Psoas muscle (tissue), 8 donors: ENCODE data around the gene F10. TPM values are rescaled to one million over a fixed set of nuclear protein-coding genes. Genes with fewer than 3 reads are reported as not detected.
A peak's percentile ranks its signal among the peaks of the same experiment; 100 is the strongest.

Experiments used
- ATAC-seq, 4 donors: fragments of 200-7000 bp; cut with Tn5 transposase; one replicate each; pipeline ENCODE4 v1.9.1; 2020; ENCODE audit warnings: moderate library complexity in 3 of 4, mild to moderate bottlenecking in 2 of 4
- DNase-seq, 2 donors: peaks; one replicate each; pipeline ENCODE4 v3.0.0-alpha.2; 2020
- H3K27ac ChIP-seq: fragments of 200-600 bp; one replicate; pipeline ENCODE4 v1.8.0; 2022
- H3K27me3 ChIP-seq, 3 donors: fragments of 200-600 bp in 1 of 3; one replicate each; pipeline versions ENCODE4 v1.6.1 to v1.8.0; 2013 to 2022; ENCODE audit warnings: low read length in 2 of 3, mild to moderate bottlenecking in 2 of 3, moderate library complexity in 1 of 3; ENCODE audit not compliant: insufficient read depth in 3 of 3
- H3K36me3 ChIP-seq, 2 donors: fragments of 200-600 bp in 1 of 2; one replicate each; pipeline versions ENCODE4 v1.6.1 to v1.8.0; 2013 to 2022; ENCODE audit warnings: low read depth in 1 of 2, mild to moderate bottlenecking in 1 of 2, moderate library complexity in 1 of 2; ENCODE audit not compliant: insufficient read depth in 1 of 2
- H3K4me1 ChIP-seq: fragments of 200-600 bp; one replicate; pipeline ENCODE4 v1.8.0; 2022
- H3K4me3 ChIP-seq: fragments of 200-600 bp; one replicate; pipeline ENCODE4 v1.8.0; 2022; ENCODE audit warnings: mild to moderate bottlenecking
- H3K9me3 ChIP-seq: fragments of 200-600 bp; one replicate; pipeline ENCODE4 v1.8.0; 2022
- CTCF ChIP-seq: fragments of 200-600 bp; IDR thresholded peaks from one replicate; pipeline ENCODE4 v1.8.0; 2022; ENCODE audit warnings: antibody characterized with exemption
- WGBS, 3 donors: extraction: QIAGEN DNeasy Blood & Tissue Kit; methylation state at CpG; one replicate each; pipeline versions ENCODE4 v1.1.6 to v1.1.7; 2013; 5-methylcytosine and 5-hydroxymethylcytosine counted together
- intact Hi-C, 2 donors: fragments of 100-400 bp; cut with DNase I; formaldehyde crosslinking; loops; one replicate each; pipeline versions ENCODE4 v1.11.0 to v1.14.2; 2022
- polyA plus RNA-seq, 3 donors: library from polyadenylated mRNA; stranded (reverse); fragments of 200-250 nt; gene quantifications; one replicate each; pipeline ENCODE4 v1.2.3, GENCODE V29; 2013
- total RNA-seq, 4 donors: library from RNA; stranded (reverse); fragmentation: NEBNext Ultra II Directional in 2 of 4; extraction: Animal tissue kit (Norgen Biotek cat#: 25700) in 2 of 4; gene quantifications; one replicate each; pipeline versions ENCODE4 v1.2.1 to v1.2.4, GENCODE V29; 2021 to 2023
- donor health status: healthy with polysubstance abuse.
- donor health status: DM: no; HTN: no; CAD: no; lungs with moderate emphysema.
- donor health status: Bipolar disorder and iron deficiency.
- donor health status: healthy.
- donor health status: DM: yes; HTN: yes; CAD: no.
- donor health status: DM: no; HTN: no; CAD: no.
- donor health status: DM: no; HTN: no; CAD: no.
- donor health status: DM: yes; HTN: yes; CAD: no.

F10 gene
- total and polyA plus RNA-seq, 7 donors, result 0.63 to 4.9 (median 1.5) TPM

GRCh38 chr13:113153810-113154748, 31.5 kb downstream of the F10 start:
- H3K36me3 ChIP-seq, result no peaks in the 10 kb centered on the region
- ATAC-seq (peak; percentile 79 to 85 (median 82)), DNase-seq (peak; percentile 83 to 91)
- H3K4me1 ChIP-seq, result peaks cover 11% of the 10 kb centered on the region
- no peaks in the 10 kb centered on the region for H3K9me3 ChIP-seq
- peak overlapping the region; percentile 86 for H3K27ac ChIP-seq
- intact Hi-C loops, result loop anchor here in 1 of 2 donors (5.0 kb wide), 1 partner anchor 117 kb away; no protein-coding TSS in a partner anchor
- H3K4me3 ChIP-seq, result peak overlapping the region; percentile 68
- TF ChIP-seq CTCF, result no peak
- 5 to 6% (median 5%) methylated on average over 16 to 54 of the region's 76 CpGs for WGBS, 3 donors
- H3K27me3 ChIP-seq, result no peaks in the 10 kb centered on the region

GRCh38 chr13:113155201-113155600, 32.6 kb downstream of the F10 start:
- Histone ChIP-seq H3K27ac (no peak overlapping the region), H3K27me3 (no peaks in the 10 kb centered on the region), H3K4me3 (no peak overlapping the region), H3K36me3 (no peaks in the 10 kb centered on the region), H3K4me1 (peaks cover 11% of the 10 kb centered on the region), H3K9me3 (no peaks in the 10 kb centered on the region)
- no peak for TF ChIP-seq CTCF
- DNase-seq (no peak), ATAC-seq (no peak)
- 79 to 89% (median 80%) methylated on average over 3 of the region's 3 CpGs for WGBS, 3 donors
- intact Hi-C loops, result loop anchor here (5.0 kb wide), 1 partner anchor 52 kb away; the partner anchor contains the start of genes CUL4A (in 2 of the 2) and PCID2 (in 2 of the 2)

- no peaks in the 10 kb centered on the region for H3K27me3 ChIP-seq
- no peaks in the 10 kb centered on the region for H3K36me3 ChIP-seq
- WGBS, 3 donors, result 79 to 84% (median 82%) methylated on average over 9 of the region's 9 CpGs
- TF ChIP-seq CTCF, result no peak
- no peak overlapping the region for H3K27ac ChIP-seq
- H3K4me1 ChIP-seq, result peaks cover 11% of the 10 kb centered on the region
- H3K9me3 ChIP-seq, result no peaks in the 10 kb centered on the region
- no peak for DNase-seq
- no peak overlapping the region for H3K4me3 ChIP-seq
- intact Hi-C loops, result loop anchor here (5.0 kb wide), 1 partner anchor 51 kb away; the partner anchor contains the start of genes CUL4A (in 2 of the 2) and PCID2 (in 2 of the 2)
- ATAC-seq, result no peak
These were observed 33.5 kb downstream of the F10 start for GRCh38 chr13:113155982-113156655.

- Histone ChIP-seq H3K4me3 (no peak overlapping the region), H3K9me3 (no peaks in the 10 kb centered on the region), H3K27me3 (peaks cover 0 to 2% (median 0%) of the 10 kb centered on the region in 3 donors), H3K4me1 (peaks cover 11% of the 10 kb centered on the region), H3K27ac (no peak overlapping the region), H3K36me3 (no peaks in the 10 kb centered on the region)
- ATAC-seq (no peak), DNase-seq (no peak)
- TF ChIP-seq CTCF, result no peak
- intact Hi-C loops, result loop anchor here (5.0 kb wide), 1 partner anchor 50 kb away; the partner anchor contains the start of genes CUL4A (in 2 of the 2) and PCID2 (in 2 of the 2)
- 62 to 69% (median 69%) methylated on average over 12 of the region's 12 CpGs for WGBS, 3 donors
These were observed 34.8 kb downstream of the F10 start for GRCh38 chr13:113157206-113157928.
